ENCODE results near the gene MCM10.

Gene MCM10

GRCh38 chr10:13206546-13207443 is 45.4 kb downstream of the MCM10 start:
- no peaks in the 10 kb centered on the region for H3K9me3 ChIP-seq (ENCODE audit: control insufficient read depth in 5 of 5, low read length in 5 of 5)
- no peaks in the 10 kb centered on the region for H3K27me3 ChIP-seq (ENCODE audit: control insufficient read depth in 5 of 5, insufficient read depth in 4 of 5, low read length in 5 of 5)
- H3K27ac ChIP-seq (ENCODE audit: low read depth, low read length), result no peak overlapping the region
- no peak overlapping the region for H3K4me3 ChIP-seq (ENCODE audit: low read depth in 1 of 5, low read length in 5 of 5)
- H3K4me1 ChIP-seq (ENCODE audit: control insufficient read depth in 5 of 5, insufficient read depth in 5 of 5, low read length in 5 of 5), result no peaks in the 10 kb centered on the region
- H3K36me3 ChIP-seq (ENCODE audit: control insufficient read depth in 5 of 5, insufficient read depth in 5 of 5, low read length in 5 of 5), result no peaks in the 10 kb centered on the region
- H3K9ac ChIP-seq (ENCODE audit: low read length in 5 of 5), result no peak overlapping the region

GRCh38 chr10:13213163-13213562 is 51.8 kb downstream of the MCM10 start:
- Histone ChIP-seq H3K4me3 (ENCODE audit: low read depth in 1 of 5, low read length in 5 of 5) (no peak overlapping the region), H3K9me3 (ENCODE audit: control insufficient read depth in 5 of 5, low read length in 5 of 5) (no peaks in the 10 kb centered on the region), H3K4me1 (ENCODE audit: control insufficient read depth in 5 of 5, insufficient read depth in 5 of 5, low read length in 5 of 5) (no peaks in the 10 kb centered on the region), H3K9ac (ENCODE audit: low read length in 5 of 5) (no peak overlapping the region), H3K27me3 (ENCODE audit: control insufficient read depth in 5 of 5, insufficient read depth in 4 of 5, low read length in 5 of 5) (no peaks in the 10 kb centered on the region), H3K36me3 (ENCODE audit: control insufficient read depth in 5 of 5, insufficient read depth in 5 of 5, low read length in 5 of 5) (no peaks in the 10 kb centered on the region), H3K27ac (ENCODE audit: low read depth, low read length) (no peak overlapping the region)

- H3K9ac ChIP-seq (ENCODE audit: low read length in 5 of 5), result no peak overlapping the region
- no peaks in the 10 kb centered on the region for H3K36me3 ChIP-seq (ENCODE audit: control insufficient read depth in 5 of 5, insufficient read depth in 5 of 5, low read length in 5 of 5)
- no peak overlapping the region for H3K4me3 ChIP-seq (ENCODE audit: low read depth in 1 of 5, low read length in 5 of 5)
- H3K27me3 ChIP-seq (ENCODE audit: control insufficient read depth in 5 of 5, insufficient read depth in 4 of 5, low read length in 5 of 5), result no peaks in the 10 kb centered on the region
- H3K4me1 ChIP-seq (ENCODE audit: control insufficient read depth in 5 of 5, insufficient read depth in 5 of 5, low read length in 5 of 5), result no peaks in the 10 kb centered on the region
- no peaks in the 10 kb centered on the region for H3K9me3 ChIP-seq (ENCODE audit: control insufficient read depth in 5 of 5, low read length in 5 of 5)
- no peak overlapping the region for H3K27ac ChIP-seq (ENCODE audit: low read depth, low read length)
Measured at GRCh38 chr10:13218878-13219277, 57.5 kb downstream of the MCM10 start.

GRCh38 chr10:13219685-13220670 is 58.6 kb downstream of the MCM10 start:
- Histone ChIP-seq H3K9ac (ENCODE audit: low read length in 5 of 5) (no peak overlapping the region), H3K27me3 (ENCODE audit: control insufficient read depth in 5 of 5, insufficient read depth in 4 of 5, low read length in 5 of 5) (no peaks in the 10 kb centered on the region), H3K4me1 (ENCODE audit: control insufficient read depth in 5 of 5, insufficient read depth in 5 of 5, low read length in 5 of 5) (no peaks in the 10 kb centered on the region), H3K36me3 (ENCODE audit: control insufficient read depth in 5 of 5, insufficient read depth in 5 of 5, low read length in 5 of 5) (no peaks in the 10 kb centered on the region), H3K9me3 (ENCODE audit: control insufficient read depth in 5 of 5, low read length in 5 of 5) (no peaks in the 10 kb centered on the region), H3K27ac (ENCODE audit: low read depth, low read length) (no peak overlapping the region), H3K4me3 (ENCODE audit: low read depth in 1 of 5, low read length in 5 of 5) (no peak overlapping the region)

GRCh38 chr10:13221572-13221971 is 60.2 kb downstream of the MCM10 start:
- H3K27ac ChIP-seq (ENCODE audit: low read depth, low read length), result no peak overlapping the region
- H3K9me3 ChIP-seq (ENCODE audit: control insufficient read depth in 5 of 5, low read length in 5 of 5), result no peaks in the 10 kb centered on the region
- no peak overlapping the region for H3K4me3 ChIP-seq (ENCODE audit: low read depth in 1 of 5, low read length in 5 of 5)
- H3K27me3 ChIP-seq (ENCODE audit: control insufficient read depth in 5 of 5, insufficient read depth in 4 of 5, low read length in 5 of 5), result no peaks in the 10 kb centered on the region
- no peaks in the 10 kb centered on the region for H3K4me1 ChIP-seq (ENCODE audit: control insufficient read depth in 5 of 5, insufficient read depth in 5 of 5, low read length in 5 of 5)
- no peaks in the 10 kb centered on the region for H3K36me3 ChIP-seq (ENCODE audit: control insufficient read depth in 5 of 5, insufficient read depth in 5 of 5, low read length in 5 of 5)
- no peak overlapping the region for H3K9ac ChIP-seq (ENCODE audit: low read length in 5 of 5)

GRCh38 chr10:13222151-13222550 is 60.8 kb downstream of the MCM10 start:
- no peaks in the 10 kb centered on the region for H3K9me3 ChIP-seq (ENCODE audit: control insufficient read depth in 5 of 5, low read length in 5 of 5)
- H3K27ac ChIP-seq (ENCODE audit: low read depth, low read length), result no peak overlapping the region
- H3K36me3 ChIP-seq (ENCODE audit: control insufficient read depth in 5 of 5, insufficient read depth in 5 of 5, low read length in 5 of 5), result no peaks in the 10 kb centered on the region
- no peaks in the 10 kb centered on the region for H3K4me1 ChIP-seq (ENCODE audit: control insufficient read depth in 5 of 5, insufficient read depth in 5 of 5, low read length in 5 of 5)
- no peaks in the 10 kb centered on the region for H3K27me3 ChIP-seq (ENCODE audit: control insufficient read depth in 5 of 5, insufficient read depth in 4 of 5, low read length in 5 of 5)
- no peak overlapping the region for H3K9ac ChIP-seq (ENCODE audit: low read length in 5 of 5)
- H3K4me3 ChIP-seq (ENCODE audit: low read depth in 1 of 5, low read length in 5 of 5), result no peak overlapping the region

GRCh38 chr10:13222566-13222965 is 61.2 kb downstream of the MCM10 start:
- Histone ChIP-seq H3K9me3 (ENCODE audit: control insufficient read depth in 5 of 5, low read length in 5 of 5) (no peaks in the 10 kb centered on the region), H3K4me1 (ENCODE audit: control insufficient read depth in 5 of 5, insufficient read depth in 5 of 5, low read length in 5 of 5) (no peaks in the 10 kb centered on the region), H3K9ac (ENCODE audit: low read length in 5 of 5) (no peak overlapping the region), H3K36me3 (ENCODE audit: control insufficient read depth in 5 of 5, insufficient read depth in 5 of 5, low read length in 5 of 5) (no peaks in the 10 kb centered on the region), H3K4me3 (ENCODE audit: low read depth in 1 of 5, low read length in 5 of 5) (no peak overlapping the region), H3K27ac (ENCODE audit: low read depth, low read length) (no peak overlapping the region), H3K27me3 (ENCODE audit: control insufficient read depth in 5 of 5, insufficient read depth in 4 of 5, low read length in 5 of 5) (no peaks in the 10 kb centered on the region)

GRCh38 chr10:13223241-13223640 is 61.9 kb downstream of the MCM10 start:
- Histone ChIP-seq H3K27me3 (ENCODE audit: control insufficient read depth in 5 of 5, insufficient read depth in 4 of 5, low read length in 5 of 5) (no peaks in the 10 kb centered on the region), H3K4me3 (ENCODE audit: low read depth in 1 of 5, low read length in 5 of 5) (no peak overlapping the region), H3K36me3 (ENCODE audit: control insufficient read depth in 5 of 5, insufficient read depth in 5 of 5, low read length in 5 of 5) (no peaks in the 10 kb centered on the region), H3K9ac (ENCODE audit: low read length in 5 of 5) (no peak overlapping the region), H3K4me1 (ENCODE audit: control insufficient read depth in 5 of 5, insufficient read depth in 5 of 5, low read length in 5 of 5) (no peaks in the 10 kb centered on the region), H3K9me3 (ENCODE audit: control insufficient read depth in 5 of 5, low read length in 5 of 5) (no peaks in the 10 kb centered on the region), H3K27ac (ENCODE audit: low read depth, low read length) (no peak overlapping the region)

- Histone ChIP-seq H3K9ac (ENCODE audit: low read length in 5 of 5) (no peak overlapping the region), H3K4me1 (ENCODE audit: control insufficient read depth in 5 of 5, insufficient read depth in 5 of 5, low read length in 5 of 5) (no peaks in the 10 kb centered on the region), H3K36me3 (ENCODE audit: control insufficient read depth in 5 of 5, insufficient read depth in 5 of 5, low read length in 5 of 5) (no peaks in the 10 kb centered on the region), H3K27me3 (ENCODE audit: control insufficient read depth in 5 of 5, insufficient read depth in 4 of 5, low read length in 5 of 5) (no peaks in the 10 kb centered on the region), H3K9me3 (ENCODE audit: control insufficient read depth in 5 of 5, low read length in 5 of 5) (no peaks in the 10 kb centered on the region), H3K27ac (ENCODE audit: low read depth, low read length) (no peak overlapping the region), H3K4me3 (ENCODE audit: low read depth in 1 of 5, low read length in 5 of 5) (no peak overlapping the region)
Measured at GRCh38 chr10:13224210-13224995, 63.0 kb downstream of the MCM10 start.

Measured in subcutaneous abdominal adipose tissue (tissue), 5 donors.